ENCODE measurements around the gene DIPK2A. TPM values are rescaled to one million over a fixed set of nuclear protein-coding genes. Genes with fewer than 3 reads are reported as not detected.

DIPK2A gene
- total RNA-seq, 1 donor from 2014 or later: 19.1 TPM

DNA sequence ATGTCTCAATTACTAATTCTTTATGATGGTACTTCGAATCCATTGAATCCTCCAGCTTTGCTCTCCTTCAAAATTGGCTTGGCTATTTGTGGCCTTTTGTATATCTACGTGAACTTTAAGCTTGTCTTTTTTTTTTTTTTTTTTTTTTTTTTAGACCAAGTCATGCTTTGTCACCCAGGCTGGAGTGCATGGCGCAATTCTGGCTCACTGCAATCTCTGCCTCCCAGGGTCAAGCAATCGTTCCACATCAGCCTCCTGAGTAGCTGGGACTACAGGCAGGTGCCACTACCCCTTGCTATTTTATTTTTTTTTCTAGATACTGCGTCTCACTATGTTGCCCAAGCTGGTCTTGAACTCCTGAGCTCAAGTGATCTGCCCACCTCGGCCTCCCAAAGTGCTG is 7.7 kb upstream of the DIPK2A start:
- no peak for DNase-seq (ENCODE audit: low read depth)
- H3K27me3 Mint-ChIP-seq (ENCODE audit: low read depth, unreplicated experiment): no peaks in the 10 kb centered on the region
- Histone ChIP-seq H3K4me1 (ENCODE audit: insufficient read depth, low read length) (no peaks in the 10 kb centered on the region), H3K4me3 (ENCODE audit: insufficient read depth, low read depth, low read length) (no peak overlapping the region), H3K27me3 (ENCODE audit: insufficient read depth, low read length) (no peaks in the 10 kb centered on the region), H2AFZ (ENCODE audit: low read depth, low read length) (no peak overlapping the region), H3K79me2 (ENCODE audit: insufficient read depth, low read length) (no peaks in the 10 kb centered on the region), H3K4me2 (ENCODE audit: low read length) (no peak overlapping the region), H4K20me1 (ENCODE audit: insufficient read depth, low read length) (no peaks in the 10 kb centered on the region), H3K27ac (ENCODE audit: low read depth, low read length) (no peak overlapping the region), H3K36me3 (ENCODE audit: insufficient read depth, low read length) (no peaks in the 10 kb centered on the region), H3K9ac (ENCODE audit: low read length) (no peak overlapping the region), H3K9me3 (ENCODE audit: insufficient read depth, low read depth, low read length) (no peaks in the 10 kb centered on the region)
- H3K4me3 Mint-ChIP-seq (ENCODE audit: unreplicated experiment): no peak overlapping the region
- H3K27ac Mint-ChIP-seq (ENCODE audit: unreplicated experiment): no peak overlapping the region
- H3K4me1 Mint-ChIP-seq (ENCODE audit: low read depth, unreplicated experiment): no peaks in the 10 kb centered on the region
- peaks cover 3% of the 10 kb centered on the region for H3K9me3 Mint-ChIP-seq (ENCODE audit: unreplicated experiment)
- H3K36me3 Mint-ChIP-seq (ENCODE audit: low read depth, unreplicated experiment): no peaks in the 10 kb centered on the region
- no peak for FAIRE-seq
- TF ChIP-seq, protein P1, sequence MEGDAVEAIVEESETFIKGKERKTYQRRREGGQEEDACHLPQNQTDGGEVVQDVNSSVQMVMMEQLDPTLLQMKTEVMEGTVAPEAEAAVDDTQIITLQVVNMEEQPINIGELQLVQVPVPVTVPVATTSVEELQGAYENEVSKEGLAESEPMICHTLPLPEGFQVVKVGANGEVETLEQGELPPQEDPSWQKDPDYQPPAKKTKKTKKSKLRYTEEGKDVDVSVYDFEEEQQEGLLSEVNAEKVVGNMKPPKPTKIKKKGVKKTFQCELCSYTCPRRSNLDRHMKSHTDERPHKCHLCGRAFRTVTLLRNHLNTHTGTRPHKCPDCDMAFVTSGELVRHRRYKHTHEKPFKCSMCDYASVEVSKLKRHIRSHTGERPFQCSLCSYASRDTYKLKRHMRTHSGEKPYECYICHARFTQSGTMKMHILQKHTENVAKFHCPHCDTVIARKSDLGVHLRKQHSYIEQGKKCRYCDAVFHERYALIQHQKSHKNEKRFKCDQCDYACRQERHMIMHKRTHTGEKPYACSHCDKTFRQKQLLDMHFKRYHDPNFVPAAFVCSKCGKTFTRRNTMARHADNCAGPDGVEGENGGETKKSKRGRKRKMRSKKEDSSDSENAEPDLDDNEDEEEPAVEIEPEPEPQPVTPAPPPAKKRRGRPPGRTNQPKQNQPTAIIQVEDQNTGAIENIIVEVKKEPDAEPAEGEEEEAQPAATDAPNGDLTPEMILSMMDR (IDR thresholded peaks at IDR 0.05; ENCODE audit: insufficient read depth, low read depth, low read length): no peak
- no peak for TF ChIP-seq EZH2 (IDR thresholded peaks at IDR 0.05; ENCODE audit: insufficient read depth, low read length)

DNA sequence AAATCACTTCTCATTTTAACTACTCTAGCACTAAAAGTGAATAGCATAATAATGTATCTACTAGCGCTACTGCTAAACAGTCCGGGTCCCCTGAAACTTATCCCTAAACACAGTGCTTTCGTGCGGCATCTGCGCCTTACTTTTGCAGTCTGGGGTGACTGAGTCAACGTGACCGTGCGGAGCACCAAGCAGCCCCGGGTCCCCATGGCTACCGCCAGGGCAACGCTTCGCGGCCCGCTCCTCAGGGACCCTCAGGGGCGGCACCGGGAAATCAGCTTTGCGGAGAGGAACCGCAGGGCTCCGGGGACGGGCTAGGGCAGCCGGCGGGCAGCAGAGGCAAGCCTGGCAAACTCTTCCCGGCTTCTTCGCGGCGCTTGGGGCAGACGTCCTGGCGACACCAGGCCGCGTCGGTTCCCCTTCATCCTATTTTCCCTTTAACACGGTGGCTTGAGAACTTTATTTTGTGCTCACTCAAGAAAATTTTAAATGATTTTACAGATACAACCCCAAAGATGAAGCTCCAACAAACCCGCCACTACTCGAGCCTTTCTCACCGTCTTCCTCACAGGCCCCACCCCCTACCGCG is 757 bp upstream of the DIPK2A start:
- peak overlapping the region; percentile 99 for H2AFZ ChIP-seq (ENCODE audit: low read depth, low read length)
- H3K27me3 ChIP-seq (ENCODE audit: insufficient read depth, low read length): no peaks in the 10 kb centered on the region
- H3K27ac ChIP-seq (ENCODE audit: low read depth, low read length): peak overlapping the region; percentile 91
- H3K4me2 ChIP-seq (ENCODE audit: low read length): peak overlapping the region; percentile 96
- no peaks in the 10 kb centered on the region for H3K9me3 ChIP-seq (ENCODE audit: insufficient read depth, low read depth, low read length)
- peaks cover 7% of the 10 kb centered on the region for H3K4me1 ChIP-seq (ENCODE audit: insufficient read depth, low read length)
- no peaks in the 10 kb centered on the region for H3K27me3 Mint-ChIP-seq (ENCODE audit: low read depth, unreplicated experiment)
- FAIRE-seq: no peak
- H3K9me3 Mint-ChIP-seq (ENCODE audit: unreplicated experiment): no peaks in the 10 kb centered on the region
- H4K20me1 ChIP-seq (ENCODE audit: insufficient read depth, low read length): peaks cover 6% of the 10 kb centered on the region
- peak overlapping the region; percentile 98 for H3K4me3 Mint-ChIP-seq (ENCODE audit: unreplicated experiment)
- peaks cover 31% of the 10 kb centered on the region for H3K79me2 ChIP-seq (ENCODE audit: insufficient read depth, low read length)
- H3K4me3 ChIP-seq (ENCODE audit: insufficient read depth, low read depth, low read length): peak overlapping the region; percentile 77
- peak overlapping the region; percentile 98 for H3K27ac Mint-ChIP-seq (ENCODE audit: unreplicated experiment)
- H3K36me3 Mint-ChIP-seq (ENCODE audit: low read depth, unreplicated experiment): no peaks in the 10 kb centered on the region
- no peaks in the 10 kb centered on the region for H3K36me3 ChIP-seq (ENCODE audit: insufficient read depth, low read length)
- H3K9ac ChIP-seq (ENCODE audit: low read length): peak overlapping the region; percentile 89
- TF ChIP-seq, protein P1 (IDR thresholded peaks at IDR 0.05; ENCODE audit: insufficient read depth, low read depth, low read length): no peak
- no peak for TF ChIP-seq EZH2 (IDR thresholded peaks at IDR 0.05; ENCODE audit: insufficient read depth, low read length)
- peak; percentile 33 for DNase-seq (ENCODE audit: low read depth)
- H3K4me1 Mint-ChIP-seq (ENCODE audit: low read depth, unreplicated experiment): peaks cover 6% of the 10 kb centered on the region

DNA sequence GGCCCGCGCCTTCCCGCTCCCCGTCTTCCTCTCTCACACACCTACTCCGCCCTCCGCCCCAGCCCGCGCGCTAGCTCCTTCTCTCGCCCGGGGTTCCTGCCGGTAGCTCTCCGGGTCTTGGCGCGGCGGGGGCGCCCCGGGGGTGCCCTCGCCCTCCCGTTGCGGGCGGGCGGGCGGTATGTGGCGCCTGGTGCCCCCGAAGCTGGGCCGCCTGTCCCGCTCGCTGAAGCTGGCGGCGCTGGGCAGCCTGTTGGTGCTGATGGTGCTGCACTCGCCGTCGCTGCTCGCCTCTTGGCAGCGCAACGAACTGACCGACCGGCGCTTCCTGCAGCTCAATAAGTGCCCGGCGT is 507 bp downstream of the DIPK2A start:
- Histone ChIP-seq H3K4me1 (ENCODE audit: insufficient read depth, low read length) (peaks cover 7% of the 10 kb centered on the region), H3K4me2 (ENCODE audit: low read length) (peak overlapping the region; percentile 96), H3K9ac (ENCODE audit: low read length) (peak overlapping the region; percentile 89), H3K27me3 (ENCODE audit: insufficient read depth, low read length) (no peaks in the 10 kb centered on the region), H3K79me2 (ENCODE audit: insufficient read depth, low read length) (peaks cover 39% of the 10 kb centered on the region), H4K20me1 (ENCODE audit: insufficient read depth, low read length) (peaks cover 7% of the 10 kb centered on the region), H3K4me3 (ENCODE audit: insufficient read depth, low read depth, low read length) (peak overlapping the region; percentile 77), H3K27ac (ENCODE audit: low read depth, low read length) (peak overlapping the region; percentile 91), H3K36me3 (ENCODE audit: insufficient read depth, low read length) (no peaks in the 10 kb centered on the region), H2AFZ (ENCODE audit: low read depth, low read length) (peak overlapping the region; percentile 99), H3K9me3 (ENCODE audit: insufficient read depth, low read depth, low read length) (no peaks in the 10 kb centered on the region)
- Mint-ChIP-seq H3K27ac (ENCODE audit: unreplicated experiment) (no peak overlapping the region), H3K27me3 (ENCODE audit: low read depth, unreplicated experiment) (no peaks in the 10 kb centered on the region), H3K4me1 (ENCODE audit: low read depth, unreplicated experiment) (peaks cover 11% of the 10 kb centered on the region), H3K36me3 (ENCODE audit: low read depth, unreplicated experiment) (no peaks in the 10 kb centered on the region), H3K9me3 (ENCODE audit: unreplicated experiment) (no peaks in the 10 kb centered on the region), H3K4me3 (ENCODE audit: unreplicated experiment) (peak overlapping the region; percentile 98)
- no peak for TF ChIP-seq EZH2 (IDR thresholded peaks at IDR 0.05; ENCODE audit: insufficient read depth, low read length)
- TF ChIP-seq, protein P1 (IDR thresholded peaks at IDR 0.05; ENCODE audit: insufficient read depth, low read depth, low read length): no peak
- no peak for DNase-seq (ENCODE audit: low read depth)
- FAIRE-seq: no peak

Data from astrocyte (in vitro differentiated cells and primary cell).